GM12801 (cell line): ENCODE data around the gene CTTNBP2.

Source experiments
- TF ChIP-seq, protein P1 (sequence below): IDR thresholded peaks from one replicate; pipeline ENCODE4 v1.5.1; 2011; ENCODE audit warnings: control low read depth; ENCODE audit not compliant: insufficient read length; ENCODE audit errors: extremely low read depth

Gene CTTNBP2

DNA sequence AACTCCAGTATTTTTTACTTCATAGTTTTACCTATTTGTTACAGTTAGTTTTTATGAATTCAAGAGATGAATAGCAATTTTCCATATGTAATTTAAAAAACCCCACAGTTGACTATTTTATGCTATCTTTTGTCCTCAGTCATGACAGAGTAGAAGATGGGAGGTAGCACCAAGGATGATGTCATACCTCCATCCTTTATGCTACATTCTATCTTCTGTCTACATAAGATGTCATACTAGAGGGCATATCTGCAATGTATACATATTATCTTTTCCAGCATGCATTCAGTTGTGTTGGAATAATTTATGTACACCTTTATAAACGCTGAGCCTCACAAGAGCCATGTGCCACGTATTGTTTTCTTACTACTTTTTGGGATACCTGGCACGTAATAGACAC, 209.2 kb downstream of the CTTNBP2 start:
- TF ChIP-seq, protein P1, sequence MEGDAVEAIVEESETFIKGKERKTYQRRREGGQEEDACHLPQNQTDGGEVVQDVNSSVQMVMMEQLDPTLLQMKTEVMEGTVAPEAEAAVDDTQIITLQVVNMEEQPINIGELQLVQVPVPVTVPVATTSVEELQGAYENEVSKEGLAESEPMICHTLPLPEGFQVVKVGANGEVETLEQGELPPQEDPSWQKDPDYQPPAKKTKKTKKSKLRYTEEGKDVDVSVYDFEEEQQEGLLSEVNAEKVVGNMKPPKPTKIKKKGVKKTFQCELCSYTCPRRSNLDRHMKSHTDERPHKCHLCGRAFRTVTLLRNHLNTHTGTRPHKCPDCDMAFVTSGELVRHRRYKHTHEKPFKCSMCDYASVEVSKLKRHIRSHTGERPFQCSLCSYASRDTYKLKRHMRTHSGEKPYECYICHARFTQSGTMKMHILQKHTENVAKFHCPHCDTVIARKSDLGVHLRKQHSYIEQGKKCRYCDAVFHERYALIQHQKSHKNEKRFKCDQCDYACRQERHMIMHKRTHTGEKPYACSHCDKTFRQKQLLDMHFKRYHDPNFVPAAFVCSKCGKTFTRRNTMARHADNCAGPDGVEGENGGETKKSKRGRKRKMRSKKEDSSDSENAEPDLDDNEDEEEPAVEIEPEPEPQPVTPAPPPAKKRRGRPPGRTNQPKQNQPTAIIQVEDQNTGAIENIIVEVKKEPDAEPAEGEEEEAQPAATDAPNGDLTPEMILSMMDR, result no peak

DNA sequence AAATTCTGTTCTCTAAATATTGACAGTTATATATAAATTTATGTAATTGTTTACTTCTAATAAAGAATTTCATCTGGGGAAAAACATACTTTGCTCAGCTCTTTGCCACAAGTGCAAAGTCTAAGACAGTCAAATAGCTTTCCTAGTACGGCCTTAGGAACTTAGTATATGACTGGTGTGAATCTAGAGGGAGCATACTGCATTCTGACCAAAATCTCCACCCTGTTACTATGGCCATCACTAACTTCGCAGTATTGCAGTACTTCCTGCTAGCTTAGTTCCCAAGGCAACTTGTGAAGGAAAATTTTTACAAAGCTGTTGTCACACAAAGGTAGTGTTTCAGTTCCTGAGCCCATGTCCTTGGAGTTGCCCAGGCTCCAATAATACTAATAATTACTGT, 211.9 kb downstream of the CTTNBP2 start:
- TF ChIP-seq, protein P1, result no peak
